ENCODE results near the gene INO80B. TPM values are rescaled to one million over a fixed set of nuclear protein-coding genes. Genes with fewer than 3 reads are reported as not detected.

Gene INO80B
- total and polyA plus RNA-seq, 9 of the 15 experiments (the other 6 are each of a cell fraction or from before 2014, with no cell fraction given) = 0.41 to 22.6 (median 9.0) TPM

DNA sequence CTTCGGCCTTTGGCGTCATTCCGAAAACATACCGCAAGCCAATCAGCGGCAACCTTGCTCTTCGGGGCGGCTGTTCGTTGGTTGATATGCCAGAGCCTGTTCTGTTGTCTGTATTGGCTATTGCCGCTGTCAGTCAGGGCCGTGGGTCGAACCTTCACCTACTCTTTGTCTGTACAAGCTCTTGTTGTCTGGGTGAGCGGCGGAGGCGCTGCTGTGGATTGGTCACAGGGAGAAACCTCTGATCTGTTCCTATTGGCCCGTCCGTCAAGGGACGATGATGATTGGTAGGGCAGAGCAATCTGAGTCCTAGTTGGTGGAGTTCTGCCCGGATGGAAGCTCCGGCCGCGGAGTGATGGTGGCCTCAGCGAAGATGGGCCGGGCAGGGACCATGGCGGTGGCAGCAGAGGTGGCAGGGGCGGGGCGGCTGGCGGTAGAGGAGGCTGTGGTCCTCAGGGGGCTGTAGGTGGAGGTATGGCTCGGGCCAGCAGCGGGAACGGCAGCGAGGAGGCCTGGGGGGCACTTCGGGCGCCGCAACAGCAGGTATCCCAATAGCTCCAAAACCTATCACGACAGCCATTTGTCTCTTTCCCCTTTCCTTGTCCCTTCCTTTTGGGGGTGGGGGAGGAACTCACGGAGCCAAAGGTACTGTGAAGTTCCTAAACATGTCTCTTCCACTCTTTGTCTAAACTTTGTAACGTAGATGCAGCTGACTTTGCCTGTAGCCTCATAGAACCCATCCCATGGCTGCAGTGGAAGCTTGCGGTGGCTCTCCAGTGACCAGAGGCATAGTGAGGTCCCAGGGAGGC lies 3.4 kb downstream of the INO80B start, which contains the start of gene WBP1 (continued):
- TF ChIP-seq, protein P1, sequence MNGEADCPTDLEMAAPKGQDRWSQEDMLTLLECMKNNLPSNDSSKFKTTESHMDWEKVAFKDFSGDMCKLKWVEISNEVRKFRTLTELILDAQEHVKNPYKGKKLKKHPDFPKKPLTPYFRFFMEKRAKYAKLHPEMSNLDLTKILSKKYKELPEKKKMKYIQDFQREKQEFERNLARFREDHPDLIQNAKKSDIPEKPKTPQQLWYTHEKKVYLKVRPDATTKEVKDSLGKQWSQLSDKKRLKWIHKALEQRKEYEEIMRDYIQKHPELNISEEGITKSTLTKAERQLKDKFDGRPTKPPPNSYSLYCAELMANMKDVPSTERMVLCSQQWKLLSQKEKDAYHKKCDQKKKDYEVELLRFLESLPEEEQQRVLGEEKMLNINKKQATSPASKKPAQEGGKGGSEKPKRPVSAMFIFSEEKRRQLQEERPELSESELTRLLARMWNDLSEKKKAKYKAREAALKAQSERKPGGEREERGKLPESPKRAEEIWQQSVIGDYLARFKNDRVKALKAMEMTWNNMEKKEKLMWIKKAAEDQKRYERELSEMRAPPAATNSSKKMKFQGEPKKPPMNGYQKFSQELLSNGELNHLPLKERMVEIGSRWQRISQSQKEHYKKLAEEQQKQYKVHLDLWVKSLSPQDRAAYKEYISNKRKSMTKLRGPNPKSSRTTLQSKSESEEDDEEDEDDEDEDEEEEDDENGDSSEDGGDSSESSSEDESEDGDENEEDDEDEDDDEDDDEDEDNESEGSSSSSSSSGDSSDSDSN (IDR thresholded peaks at IDR 0.05; ENCODE audit: borderline replicate concordance in 1 of 2, low read depth in 2 of 2, low read length in 2 of 2) = no peak
- TF ChIP-seq, protein P2, sequence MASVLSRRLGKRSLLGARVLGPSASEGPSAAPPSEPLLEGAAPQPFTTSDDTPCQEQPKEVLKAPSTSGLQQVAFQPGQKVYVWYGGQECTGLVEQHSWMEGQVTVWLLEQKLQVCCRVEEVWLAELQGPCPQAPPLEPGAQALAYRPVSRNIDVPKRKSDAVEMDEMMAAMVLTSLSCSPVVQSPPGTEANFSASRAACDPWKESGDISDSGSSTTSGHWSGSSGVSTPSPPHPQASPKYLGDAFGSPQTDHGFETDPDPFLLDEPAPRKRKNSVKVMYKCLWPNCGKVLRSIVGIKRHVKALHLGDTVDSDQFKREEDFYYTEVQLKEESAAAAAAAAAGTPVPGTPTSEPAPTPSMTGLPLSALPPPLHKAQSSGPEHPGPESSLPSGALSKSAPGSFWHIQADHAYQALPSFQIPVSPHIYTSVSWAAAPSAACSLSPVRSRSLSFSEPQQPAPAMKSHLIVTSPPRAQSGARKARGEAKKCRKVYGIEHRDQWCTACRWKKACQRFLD (CRISPR knock-in tag; IDR thresholded peaks at IDR 0.05) = peak; percentile 77; the same call in 1 of the 2 replicates
- no peak for TF ChIP-seq NR4A1 (CRISPR knock-in tag; IDR thresholded peaks at IDR 0.05)
- TF ChIP-seq NR4A1 (tag; IDR thresholded peaks at IDR 0.05) = no peak
- TF ChIP-seq KHSRP (IDR thresholded peaks at IDR 0.05) = no peak
- no peak for TF ChIP-seq ARNT (IDR thresholded peaks at IDR 0.05)
- no peak for TF ChIP-seq MTA1 (IDR thresholded peaks at IDR 0.05; ENCODE audit: borderline replicate concordance)
- no peak for TF ChIP-seq POLR2B (IDR thresholded peaks at IDR 0.05; ENCODE audit: low read depth, partially characterized antibody)
- TF ChIP-seq GTF2E2 (tag; IDR thresholded peaks at IDR 0.05) = no peak
- TF ChIP-seq CREM (IDR thresholded peaks at IDR 0.05; ENCODE audit: low read depth) = peak; percentile 46; the same call in 1 of the 2 replicates
- TF ChIP-seq ATF7 (IDR thresholded peaks at IDR 0.05) = peak; percentile 79
- no peak for TF ChIP-seq IRF2 (CRISPR knock-in tag; IDR thresholded peaks at IDR 0.05)
- no peak for TF ChIP-seq SMARCB1 (IDR thresholded peaks at IDR 0.05; ENCODE audit: insufficient read length, low read depth)
- TF ChIP-seq SIX5 (IDR thresholded peaks at IDR 0.05; ENCODE audit: borderline replicate concordance in 1 of 2, insufficient read depth in 1 of 2, low read depth in 1 of 2, low read length in 2 of 2) = no peak
- peak; percentile 94 for TF ChIP-seq MBD2 (IDR thresholded peaks at IDR 0.05; ENCODE audit: borderline replicate concordance, low read depth)
- TF ChIP-seq NR2F6 (CRISPR knock-in tag; IDR thresholded peaks at IDR 0.05) = no peak
- no peak for TF ChIP-seq MAFK (IDR thresholded peaks at IDR 0.05; ENCODE audit: low read length)
- no peak for TF ChIP-seq CBFB (CRISPR knock-in tag; IDR thresholded peaks at IDR 0.05)
- no peak for TF ChIP-seq ZNF444 (CRISPR knock-in tag; IDR thresholded peaks at IDR 0.05)
- no peak for TF ChIP-seq SMARCE1 (IDR thresholded peaks at IDR 0.05)
- no peak for TF ChIP-seq ARID1B (IDR thresholded peaks at IDR 0.05)
- TF ChIP-seq ZNF354B (CRISPR knock-in tag; IDR thresholded peaks at IDR 0.05) = no peak
- TF ChIP-seq PCBP1 (IDR thresholded peaks at IDR 0.05; ENCODE audit: low read depth, low read length, poor library complexity, severe bottlenecking) = no peak
- TF ChIP-seq, protein P3, sequence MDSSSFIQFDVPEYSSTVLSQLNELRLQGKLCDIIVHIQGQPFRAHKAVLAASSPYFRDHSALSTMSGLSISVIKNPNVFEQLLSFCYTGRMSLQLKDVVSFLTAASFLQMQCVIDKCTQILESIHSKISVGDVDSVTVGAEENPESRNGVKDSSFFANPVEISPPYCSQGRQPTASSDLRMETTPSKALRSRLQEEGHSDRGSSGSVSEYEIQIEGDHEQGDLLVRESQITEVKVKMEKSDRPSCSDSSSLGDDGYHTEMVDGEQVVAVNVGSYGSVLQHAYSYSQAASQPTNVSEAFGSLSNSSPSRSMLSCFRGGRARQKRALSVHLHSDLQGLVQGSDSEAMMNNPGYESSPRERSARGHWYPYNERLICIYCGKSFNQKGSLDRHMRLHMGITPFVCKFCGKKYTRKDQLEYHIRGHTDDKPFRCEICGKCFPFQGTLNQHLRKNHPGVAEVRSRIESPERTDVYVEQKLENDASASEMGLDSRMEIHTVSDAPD (CRISPR knock-in tag; IDR thresholded peaks at IDR 0.05) = no peak
- no peak for TF ChIP-seq SREBF2 (CRISPR knock-in tag; IDR thresholded peaks at IDR 0.05)
- TF ChIP-seq ZNF316 (IDR thresholded peaks at IDR 0.05) = no peak

Measured in K562 (cell line).